HCT116 (cell line): Measurements from ENCODE around the gene ZNF784. TPM values are rescaled to one million over a fixed set of nuclear protein-coding genes. Genes with fewer than 3 reads are reported as not detected.
A peak's percentile ranks its signal among the peaks of the same experiment; 100 is the strongest.

ENCODE experiments used
- ATAC-seq: fragments of 200-7000 bp; cut with Tn5 transposase; 2 replicates; pipeline ENCODE4 v1.9.1; 2020; ENCODE audit warnings: mild to moderate bottlenecking, moderate library complexity
- BruUV-seq: library from RNA; stranded (reverse); fragments of 400-500 nt; replicated peaks from 2 replicates; lab custom pipeline; 2021; lab: Mats Ljungman, UMichigan
- CTCF ChIA-PET: fragments of 300-600 bp; sonication (Branson Sonifier 250); formaldehyde crosslinking; loops from one replicate; lab custom pipeline; 2021; ENCODE audit warnings: antibody characterized with exemption; lab: Charles Lee
- POLR2A ChIA-PET: fragments of 300-600, 350-600 bp; sonication (Branson Sonifier 250); formaldehyde crosslinking; loops from one replicate; lab custom pipeline; 2021; ENCODE audit warnings: antibody characterized with exemption; lab: Charles Lee
- RAD21 ChIA-PET, 2 experiments: fragments of 300-600 bp; sonication (Branson Sonifier 250); formaldehyde crosslinking; loops; one replicate each; lab custom pipeline; 2023; ENCODE audit warnings: low total read pairs in 2 of 2; ENCODE audit not compliant: uncharacterized antibody in 2 of 2, unreplicated experiment in 2 of 2, low non-redundant PET in 1 of 2; lab: Charles Lee
- DNase-seq: peaks from one replicate; pipeline ENCODE4 v3.0.0-alpha.2; 2010; ENCODE audit warnings: low read depth, low spot score
- H2AFZ ChIP-seq: fragments of 200-600 bp; shearing (Covaris generic), sonication (generic); 2 replicates; pipeline ENCODE4 v1.6.1; 2017; ENCODE audit warnings: low read depth, mixed run types, mixed read lengths, antibody characterized with exemption, low read length; ENCODE audit not compliant: poor library complexity, severe bottlenecking
- H3K27ac ChIP-seq: 2 replicates; pipeline ENCODE4 v1.5.1; 2012; ENCODE audit warnings: low read depth, low read length
- H3K27me3 ChIP-seq: fragments of 200-600 bp; sonication (generic); 2 replicates; pipeline ENCODE4 v1.6.1; 2016; ENCODE audit warnings: mixed run types, low read length, mixed read lengths; ENCODE audit not compliant: insufficient read depth
- H3K36me3 ChIP-seq, 2 experiments: fragments of 200-500 bp in 1 of 2; fragments of 200-600 bp in 1 of 2; sonication (Bioruptor generic) in 1 of 2; sonication (generic) in 1 of 2; 2 replicates each; pipeline versions ENCODE4 v1.5.1 to v1.6.1; 2014 to 2016; ENCODE audit warnings: low read length in 2 of 2, inconsistent platforms in 1 of 2, mixed read lengths in 1 of 2, mixed run types in 1 of 2; ENCODE audit not compliant: insufficient read depth in 2 of 2, control insufficient read depth in 1 of 2
- H3K4me1 ChIP-seq, 2 experiments: fragments of 200-600 bp in 1 of 2; sonication (generic) in 1 of 2; 2 replicates each; pipeline versions ENCODE4 v1.5.1 to v1.6.1; 2012 to 2017; ENCODE audit warnings: low read length in 2 of 2, inconsistent platforms in 1 of 2, mild to moderate bottlenecking in 1 of 2, mixed read lengths in 1 of 2, mixed run types in 1 of 2, moderate library complexity in 1 of 2; ENCODE audit not compliant: insufficient read depth in 2 of 2, control insufficient read depth in 1 of 2
- H3K4me2 ChIP-seq: fragments of 200-600 bp; sonication (generic); 2 replicates; pipeline ENCODE4 v1.6.1; 2017; ENCODE audit warnings: mixed run types, low read length, mixed read lengths
- H3K4me3 ChIP-seq, 2 experiments: fragments of 200-600 bp in 1 of 2; sonication (generic) in 1 of 2; replicated peaks in 1 of 2; 2 replicates each; pipeline ENCODE4 v1.5.1; 2011 to 2016; ENCODE audit warnings: low read length in 2 of 2, control low read depth in 1 of 2, low read depth in 1 of 2, mild to moderate bottlenecking in 1 of 2, mixed read lengths in 1 of 2, mixed run types in 1 of 2
- H3K79me2 ChIP-seq: fragments of 200-600 bp; sonication (generic); 2 replicates; pipeline ENCODE4 v1.6.1; 2017; ENCODE audit warnings: mild to moderate bottlenecking, mixed run types, low read length, moderate library complexity, mixed read lengths; ENCODE audit not compliant: insufficient read depth
- H3K9ac ChIP-seq: fragments of 200-600 bp; sonication (generic); 2 replicates; pipeline ENCODE4 v1.6.1; 2016; ENCODE audit warnings: low read length, mixed read lengths
- H3K9me2 ChIP-seq: fragments of 200-600 bp; sonication (generic), shearing (Covaris generic); 2 replicates; pipeline ENCODE4 v1.6.1; 2017; ENCODE audit warnings: mixed run types, mild to moderate bottlenecking, moderate library complexity; ENCODE audit not compliant: insufficient read depth
- H3K9me3 ChIP-seq, 2 experiments: fragments of 200-500 bp in 1 of 2; fragments of 200-600 bp in 1 of 2; sonication (Bioruptor generic) in 1 of 2; sonication (generic) in 1 of 2; 2 replicates each; pipeline ENCODE4 v1.6.1; 2014 to 2017; ENCODE audit warnings: low read length in 2 of 2, mixed read lengths in 2 of 2, inconsistent platforms in 1 of 2, low read depth in 1 of 2, mild to moderate bottlenecking in 1 of 2, mixed run types in 1 of 2, moderate library complexity in 1 of 2; ENCODE audit not compliant: control insufficient read depth in 1 of 2, insufficient read depth in 1 of 2
- H4K20me1 ChIP-seq: fragments of 200-600 bp; sonication (generic), shearing (Covaris generic); 2 replicates; pipeline ENCODE4 v1.6.1; 2017; ENCODE audit warnings: mixed run types, mild to moderate bottlenecking, moderate library complexity; ENCODE audit not compliant: insufficient read depth
- CBX3 ChIP-seq: IDR thresholded peaks from 2 replicates; pipeline ENCODE4 v1.6.1; 2012; ENCODE audit warnings: low read depth
- CEBPB ChIP-seq: IDR thresholded peaks from 2 replicates; pipeline ENCODE4 v1.6.1; 2012; ENCODE audit warnings: low read depth
- EZH2 ChIP-seq: fragments of 200-600 bp; sonication (generic); IDR thresholded peaks from 2 replicates; pipeline ENCODE4 v1.6.1; 2017; ENCODE audit warnings: antibody characterized with exemption, mixed run types
- EZH2phosphoT487 ChIP-seq: fragments of 200-600 bp; IDR thresholded peaks from 2 replicates; pipeline ENCODE4 v1.6.1; 2018; ENCODE audit warnings: antibody characterized with exemption, borderline replicate concordance
- FOSL1 ChIP-seq: IDR thresholded peaks from 2 replicates; pipeline ENCODE4 v1.6.1; 2012; ENCODE audit warnings: low read depth
- REST ChIP-seq: IDR thresholded peaks from 2 replicates; pipeline ENCODE4 v1.6.1; 2012; ENCODE audit warnings: low read depth
- YY1 ChIP-seq: IDR thresholded peaks from 2 replicates; pipeline ENCODE4 v1.6.1; 2011; ENCODE audit warnings: low read length, low read depth, moderate library complexity, mild to moderate bottlenecking; ENCODE audit not compliant: insufficient replicate concordance; ENCODE audit errors: extremely low read depth
- ZFX ChIP-seq: fragments of 450-650 bp; IDR thresholded peaks from 2 replicates; pipeline ENCODE4 v1.6.1; 2017
- ZNF274 ChIP-seq: fragments of 200-500 bp; sonication (Bioruptor generic); IDR thresholded peaks from 2 replicates; pipeline ENCODE4 v1.6.1; 2014; ENCODE audit warnings: mild to moderate bottlenecking, low read depth, low read length, inconsistent platforms
- intact Hi-C: fragments of 100-400 bp; cut with micrococcal nuclease; formaldehyde crosslinking; loops from 2 replicates; pipeline ENCODE4 v1.10.0; 2022
- total RNA-seq: library from RNA; stranded (reverse); gene quantifications from one replicate; pipeline ENCODE4 v1.2.1, GENCODE V29; 2021; ENCODE audit not compliant: unreplicated experiment
- TF ChIP-seq, protein P1 (sequence below): IDR thresholded peaks from 2 replicates; pipeline ENCODE4 v1.6.1; 2012
- TF ChIP-seq, protein P2 (sequence below): IDR thresholded peaks from 2 replicates; pipeline ENCODE4 v1.6.1; 2011; ENCODE audit warnings: mild to moderate bottlenecking, low read length, moderate library complexity; ENCODE audit not compliant: insufficient replicate concordance; ENCODE audit errors: extremely low read depth

Gene ZNF784
- total RNA-seq, 1 experiment from 2014 or later, result 5.3 TPM

- Histone ChIP-seq H3K4me3 (peak overlapping the region; percentile 78 to 93), H3K27ac (peak overlapping the region; percentile 77; the same call in 1 of the 2 replicates), H3K9ac (peak overlapping the region; percentile 95)
- POLR2A ChIA-PET, result interaction anchor here (1.5 kb wide), 1 partner anchor 12 kb away, joined by 4 read pairs; the partner anchor contains the start of gene ZNF784
- ATAC-seq (no peak), DNase-seq (no peak)
- TF ChIP-seq ZNF274, result no peak
- TF ChIP-seq, protein P1, sequence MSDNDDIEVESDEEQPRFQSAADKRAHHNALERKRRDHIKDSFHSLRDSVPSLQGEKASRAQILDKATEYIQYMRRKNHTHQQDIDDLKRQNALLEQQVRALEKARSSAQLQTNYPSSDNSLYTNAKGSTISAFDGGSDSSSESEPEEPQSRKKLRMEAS, result no peak
- TF ChIP-seq, all 23 proteins: peak for 0
- RAD21 ChIA-PET, result no interaction called here
- Histone ChIP-seq H3K4me2 (peak overlapping the region; percentile 88), H3K79me2 (peaks cover 47% of the 10 kb centered on the region), H3K9me2 (no peaks in the 10 kb centered on the region), H3K4me1 (peaks cover 32 to 62% of the 10 kb centered on the region in 2 experiments), H4K20me1 (no peaks in the 10 kb centered on the region), H3K36me3 (0 out of 4 replicates have a peak, but pooled peaks cover 0 to 3% of the 10 kb centered on the region in 2 experiments), H3K27me3 (no peaks in the 10 kb centered on the region), H2AFZ (no peak overlapping the region), H3K9me3 (no peaks in the 10 kb centered on the region)
- intact Hi-C loops, result loop anchor here (1.0 to 10.0 kb wide), 3 partner anchors 163 to 981 kb away; partner anchors contain the start of gene TNNT1
- no TSS peak for BruUV-seq
- CTCF ChIA-PET, result no interaction called here
Measured at GRCh38 chr19:55635856-55636440, 11.6 kb upstream of the ZNF784 start.

DNA sequence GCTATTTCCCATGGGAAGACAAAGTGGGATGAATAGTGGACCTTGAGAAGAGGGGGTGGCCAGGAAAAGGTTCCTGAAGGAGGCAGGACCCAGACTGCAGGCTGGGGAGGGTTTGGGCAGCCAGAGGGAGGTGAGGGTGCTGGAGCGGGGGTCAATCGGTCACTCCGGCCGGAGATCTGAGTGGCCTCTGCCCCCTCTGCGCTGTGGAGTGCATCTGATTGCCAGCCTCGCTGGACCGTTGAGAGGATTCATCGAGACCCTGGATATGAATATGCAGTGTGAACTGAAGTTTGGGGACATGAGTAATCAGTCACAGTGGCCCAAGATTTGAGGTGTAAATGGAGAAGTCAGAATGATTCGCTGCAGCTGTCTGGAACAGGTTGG lies 11.0 kb upstream of the ZNF784 start:
- POLR2A ChIA-PET, result interaction anchor here (0.7 to 1.5 kb wide), 4 partner anchors 8 to 19 kb away, joined by 3 to 5 read pairs (median 4); partner anchors contain the start of genes U2AF2 and ZNF784
- peak overlapping the region; percentile 77 for H3K27ac ChIP-seq
- TF ChIP-seq FOSL1 (no peak), EZH2 (no peak), CEBPB (no peak), EZH2phosphoT487 (no peak), ZNF274 (no peak), CBX3 (no peak), REST (no peak), YY1 (no peak), ZFX (no peak)
- TF ChIP-seq, protein P1, result no peak
- TF ChIP-seq, protein P2, sequence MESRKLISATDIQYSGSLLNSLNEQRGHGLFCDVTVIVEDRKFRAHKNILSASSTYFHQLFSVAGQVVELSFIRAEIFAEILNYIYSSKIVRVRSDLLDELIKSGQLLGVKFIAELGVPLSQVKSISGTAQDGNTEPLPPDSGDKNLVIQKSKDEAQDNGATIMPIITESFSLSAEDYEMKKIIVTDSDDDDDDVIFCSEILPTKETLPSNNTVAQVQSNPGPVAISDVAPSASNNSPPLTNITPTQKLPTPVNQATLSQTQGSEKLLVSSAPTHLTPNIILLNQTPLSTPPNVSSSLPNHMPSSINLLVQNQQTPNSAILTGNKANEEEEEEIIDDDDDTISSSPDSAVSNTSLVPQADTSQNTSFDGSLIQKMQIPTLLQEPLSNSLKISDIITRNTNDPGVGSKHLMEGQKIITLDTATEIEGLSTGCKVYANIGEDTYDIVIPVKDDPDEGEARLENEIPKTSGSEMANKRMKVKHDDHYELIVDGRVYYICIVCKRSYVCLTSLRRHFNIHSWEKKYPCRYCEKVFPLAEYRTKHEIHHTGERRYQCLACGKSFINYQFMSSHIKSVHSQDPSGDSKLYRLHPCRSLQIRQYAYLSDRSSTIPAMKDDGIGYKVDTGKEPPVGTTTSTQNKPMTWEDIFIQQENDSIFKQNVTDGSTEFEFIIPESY, result no peak

More for the DNA sequence above, 11.0 kb upstream of the ZNF784 start:
- TSS peak; percentile 79 for BruUV-seq
- H3K36me3 ChIP-seq, result 0 out of 4 replicates have a peak, but pooled peaks cover 0 to 3% of the 10 kb centered on the region in 2 experiments
- no peaks in the 10 kb centered on the region for H3K9me3 ChIP-seq
- H3K4me2 ChIP-seq, result peak overlapping the region; percentile 88
- no peaks in the 10 kb centered on the region for H4K20me1 ChIP-seq
- no peaks in the 10 kb centered on the region for H3K27me3 ChIP-seq
- peak overlapping the region; percentile 78 to 93 for H3K4me3 ChIP-seq
- H3K79me2 ChIP-seq, result peaks cover 45% of the 10 kb centered on the region
- no peak for ATAC-seq
- no peaks in the 10 kb centered on the region for H3K9me2 ChIP-seq
- intact Hi-C loops, result loop anchor here (1.0 to 10.0 kb wide), 3 partner anchors 162 to 981 kb away; partner anchors contain the start of gene TNNT1
- peaks cover 31 to 58% of the 10 kb centered on the region in 2 experiments for H3K4me1 ChIP-seq
- no peak overlapping the region for H2AFZ ChIP-seq
- H3K9ac ChIP-seq, result peak overlapping the region; percentile 95
- ChIA-PET RAD21 (no interaction called here), CTCF (interaction anchor here (0.8 to 4.6 kb wide), 2 partner anchors 19 to 698 kb away, joined by 3 to 24 read pairs; partner anchors contain the start of gene U2AF2)
- no peak for DNase-seq
